Activated CD4-positive, CD25-positive, alpha-beta regulatory T cell treated with anti-CD3 and anti-CD28 coated beads, Interleukin-2, amount 50 U/mL, for 72 hours (primary cell): ENCODE measurements around the gene CD19.
"Not testable (repeated sequence)": the region's sequence is repeated elsewhere in the genome, so short reads cannot be mapped to it uniquely, and the experiment has no call there.

Experiments
- DNase-seq: peaks from one replicate; pipeline ENCODE4 v3.0.0; 2021

CD19 gene

GRCh38 chr16:28910086-28911031 lies 21.4 kb upstream of the CD19 start:
- DNase-seq: no peak

- DNase-seq: no peak
These were observed 19.2 kb upstream of the CD19 start for GRCh38 chr16:28912558-28912957.

- DNase-seq: no peak
These were observed 17.6 kb upstream of the CD19 start for GRCh38 chr16:28913946-28914724.

- no peak for DNase-seq
These were observed 16.6 kb upstream of the CD19 start for GRCh38 chr16:28915181-28915580.

- DNase-seq: no peak
These were observed 14.7 kb upstream of the CD19 start for GRCh38 chr16:28917095-28917494.

- no peak for DNase-seq
These were observed 13.1 kb upstream of the CD19 start for GRCh38 chr16:28918698-28919097.

GRCh38 chr16:28923231-28923587 lies 8.6 kb upstream of the CD19 start:
- DNase-seq: no peak

- no peak for DNase-seq
These were observed 7.9 kb upstream of the CD19 start for GRCh38 chr16:28923652-28924398.

- no peak for DNase-seq
These were observed 7.4 kb upstream of the CD19 start for GRCh38 chr16:28924399-28924761.

- DNase-seq: peak; percentile 98
These were observed 6.9 kb upstream of the CD19 start, which contains the start of gene RABEP2 for GRCh38 chr16:28924762-28925385. Gene RABEP2, minus strand, starts transcription at chr16:28925238. Its CDS starts 75 bp downstream, at chr16:28925163.

- peak; percentile 79 for DNase-seq
These were observed 6.2 kb upstream of the CD19 start for GRCh38 chr16:28925386-28926228.

GRCh38 chr16:28926284-28926683 lies 5.5 kb upstream of the CD19 start:
- DNase-seq: not testable (repeated sequence)

GRCh38 chr16:28927815-28928214 lies 4.0 kb upstream of the CD19 start:
- DNase-seq: no peak

- DNase-seq: no peak
These were observed 1.6 kb upstream of the CD19 start for GRCh38 chr16:28930203-28930602.

GRCh38 chr16:28930652-28931051 lies 1.1 kb upstream of the CD19 start:
- no peak for DNase-seq

- no peak for DNase-seq
These were observed 769 bp downstream of the CD19 start for GRCh38 chr16:28932339-28933141.

GRCh38 chr16:28933171-28933570 lies 1.4 kb downstream of the CD19 start:
- no peak for DNase-seq

- DNase-seq: no peak
These were observed 3.6 kb downstream of the CD19 start for GRCh38 chr16:28935346-28935745.

GRCh38 chr16:28935924-28936783 lies 4.4 kb downstream of the CD19 start:
- DNase-seq: peak; percentile 90

GRCh38 chr16:28936784-28937155 lies 5.0 kb downstream of the CD19 start:
- DNase-seq: no peak
